ENCODE results near the gene QRICH2.

QRICH2 gene

DNA sequence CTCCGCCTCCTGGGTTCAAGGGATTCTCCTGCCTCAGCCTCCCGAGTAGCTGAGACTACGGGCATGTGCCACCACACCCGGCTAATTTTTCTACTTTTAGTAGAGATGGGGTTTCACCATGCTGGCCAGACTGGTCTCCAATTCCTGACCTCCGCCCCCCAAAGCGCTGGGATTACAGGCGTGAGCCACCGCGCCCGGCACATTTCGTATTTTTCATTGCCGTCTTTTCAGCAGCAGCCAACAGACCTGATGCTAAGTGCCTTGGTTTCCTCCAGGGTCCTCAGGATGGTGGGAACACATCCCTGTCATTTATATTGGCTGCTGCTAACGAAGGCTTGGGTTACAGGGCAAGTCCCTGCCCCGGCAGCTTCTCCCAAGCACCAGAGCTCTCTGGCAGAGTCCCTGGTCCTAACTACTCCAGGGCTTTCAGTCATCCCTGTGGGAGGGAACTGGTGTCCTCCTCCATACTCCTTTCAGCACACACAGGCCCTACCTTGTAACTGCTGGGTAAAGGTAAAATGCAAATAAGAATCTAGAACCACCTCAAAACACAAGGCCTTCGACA lies 66.3 kb downstream of the QRICH2 start:
- TF ChIP-seq, protein P1, sequence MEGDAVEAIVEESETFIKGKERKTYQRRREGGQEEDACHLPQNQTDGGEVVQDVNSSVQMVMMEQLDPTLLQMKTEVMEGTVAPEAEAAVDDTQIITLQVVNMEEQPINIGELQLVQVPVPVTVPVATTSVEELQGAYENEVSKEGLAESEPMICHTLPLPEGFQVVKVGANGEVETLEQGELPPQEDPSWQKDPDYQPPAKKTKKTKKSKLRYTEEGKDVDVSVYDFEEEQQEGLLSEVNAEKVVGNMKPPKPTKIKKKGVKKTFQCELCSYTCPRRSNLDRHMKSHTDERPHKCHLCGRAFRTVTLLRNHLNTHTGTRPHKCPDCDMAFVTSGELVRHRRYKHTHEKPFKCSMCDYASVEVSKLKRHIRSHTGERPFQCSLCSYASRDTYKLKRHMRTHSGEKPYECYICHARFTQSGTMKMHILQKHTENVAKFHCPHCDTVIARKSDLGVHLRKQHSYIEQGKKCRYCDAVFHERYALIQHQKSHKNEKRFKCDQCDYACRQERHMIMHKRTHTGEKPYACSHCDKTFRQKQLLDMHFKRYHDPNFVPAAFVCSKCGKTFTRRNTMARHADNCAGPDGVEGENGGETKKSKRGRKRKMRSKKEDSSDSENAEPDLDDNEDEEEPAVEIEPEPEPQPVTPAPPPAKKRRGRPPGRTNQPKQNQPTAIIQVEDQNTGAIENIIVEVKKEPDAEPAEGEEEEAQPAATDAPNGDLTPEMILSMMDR (conservative IDR thresholded peaks at IDR 0.05): no peak
- peak overlapping the region; percentile 79 for H3K27ac ChIP-seq

GRCh38 chr17:76241204-76241538 lies 66.9 kb downstream of the QRICH2 start:
- TF ChIP-seq, protein P1 (conservative IDR thresholded peaks at IDR 0.05): no peak
- peak overlapping the region; percentile 79 for H3K27ac ChIP-seq

DNA sequence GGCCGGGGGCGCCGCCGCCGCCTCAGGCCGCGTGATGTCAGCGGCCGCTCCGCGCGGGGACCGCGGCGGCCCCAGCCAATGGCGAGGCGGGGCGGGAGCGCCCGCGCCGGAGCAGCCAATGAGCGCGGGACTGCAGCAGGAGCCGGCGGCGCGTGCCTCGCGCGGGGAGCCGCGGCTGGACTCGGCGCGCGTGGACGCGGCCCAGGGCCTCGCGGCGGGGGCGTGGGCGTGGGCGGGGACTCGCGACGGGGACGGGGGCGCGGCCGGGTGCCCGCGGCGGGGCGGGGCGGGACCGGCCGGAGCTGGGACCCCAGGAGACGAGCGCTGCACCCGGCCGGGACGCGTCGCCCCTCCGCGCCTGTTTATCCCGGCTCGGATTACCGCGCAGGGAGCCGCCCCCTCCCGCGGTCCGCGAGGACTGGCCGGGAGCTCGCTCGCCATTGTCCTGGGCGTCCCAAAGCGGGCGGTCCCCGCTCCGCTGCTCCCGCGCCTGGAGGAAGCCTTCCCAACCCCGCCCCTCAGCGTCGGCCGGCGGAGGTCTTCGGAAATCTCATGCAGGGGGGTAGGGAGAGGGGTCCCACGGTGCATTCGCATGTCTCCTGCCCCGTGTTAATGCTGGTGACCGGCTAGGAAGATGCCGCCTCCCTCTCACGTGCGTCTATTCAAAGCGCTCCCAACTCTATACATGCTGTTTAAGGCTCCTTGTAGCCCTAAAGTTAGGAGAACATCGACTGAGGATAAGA lies 67.4 kb downstream of the QRICH2 start, which contains the start of gene RNF157:
Gene RNF157 (minus strand): TSS at position 33 of the 743 bp plus-strand sequence. CDS start 253 bp downstream, outside the sequence.
- TF ChIP-seq, protein P1 (conservative IDR thresholded peaks at IDR 0.05): no peak
- peak within 1 kb of the TSS; percentile 79 for H3K27ac ChIP-seq

DNA sequence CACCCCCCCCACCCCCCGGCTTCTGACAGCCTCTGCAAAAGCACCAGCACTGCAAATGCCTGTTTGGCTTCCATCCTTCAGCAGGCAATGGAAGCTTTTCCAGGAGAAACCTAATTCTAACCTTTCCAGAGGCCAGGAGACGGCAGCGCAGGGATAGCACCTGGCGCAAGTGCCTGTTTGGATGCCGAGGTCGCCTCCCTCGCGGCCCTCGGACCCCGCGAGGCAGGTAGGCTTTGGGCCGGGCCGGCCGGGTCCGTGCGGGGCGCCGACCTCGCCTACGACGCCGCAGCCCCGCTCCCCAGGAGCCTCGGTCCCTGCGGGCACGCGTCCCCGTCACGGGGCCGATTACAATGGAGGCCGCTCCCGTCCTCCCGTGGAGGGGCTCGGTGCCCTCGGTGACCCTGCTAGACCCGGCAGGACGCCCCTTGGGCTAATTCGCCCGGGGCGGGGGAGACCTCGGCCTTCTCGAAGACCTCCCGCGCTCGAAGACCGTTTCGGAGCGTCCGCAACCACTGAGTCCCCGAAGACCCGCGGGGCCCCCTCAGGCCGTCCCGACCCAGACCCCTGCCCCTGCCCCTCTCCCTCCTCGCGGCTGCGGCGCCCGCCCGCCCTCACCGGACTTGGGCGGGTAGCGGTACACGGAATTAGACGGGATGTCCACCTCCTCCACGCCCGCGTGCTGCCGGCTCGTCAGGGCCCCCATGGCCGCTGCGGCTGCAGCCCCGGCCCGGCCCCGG lies 68.4 kb downstream of the QRICH2 start:
- peak overlapping the region; percentile 79 for H3K27ac ChIP-seq
- TF ChIP-seq, protein P1 (conservative IDR thresholded peaks at IDR 0.05): no peak

DNA sequence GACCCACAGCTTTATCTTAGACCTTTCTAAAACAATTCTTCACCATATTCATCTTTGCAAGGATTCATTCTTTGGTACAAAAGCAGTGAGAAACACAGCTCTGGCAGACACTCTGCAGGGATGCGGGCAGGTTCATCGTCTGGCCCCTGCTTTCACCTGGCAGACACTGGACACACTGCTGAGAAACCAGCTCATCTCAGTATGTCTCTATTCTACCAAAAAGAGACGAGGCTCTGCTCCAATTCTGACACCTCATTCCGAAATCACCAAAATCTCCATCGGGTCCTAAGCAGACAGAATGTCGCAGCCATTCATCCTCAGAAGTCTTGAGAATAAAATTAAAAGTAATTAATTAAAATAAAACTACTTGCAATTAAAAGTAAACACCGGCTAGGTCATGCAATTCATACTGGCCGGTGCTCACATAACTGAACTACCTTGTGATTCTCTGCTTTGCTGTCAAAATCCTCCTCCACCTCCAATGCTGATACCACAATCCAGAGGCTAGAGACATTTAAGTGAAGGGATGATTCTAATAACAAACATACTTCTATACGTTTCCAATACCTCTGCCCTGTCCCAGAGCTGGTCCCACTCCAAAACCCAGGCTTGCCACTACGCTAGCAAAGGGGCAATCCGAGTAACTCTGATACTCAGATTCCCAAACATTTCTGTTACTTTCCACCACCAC lies 69.1 kb downstream of the QRICH2 start:
- H3K27ac ChIP-seq: peak overlapping the region; percentile 79

GRCh38 chr17:76237859-76238313 lies 70.2 kb downstream of the QRICH2 start:
- TF ChIP-seq, protein P1 (conservative IDR thresholded peaks at IDR 0.05): no peak
- H3K27ac ChIP-seq: no peak overlapping the region

More for the DNA sequence above, 69.1 kb downstream of the QRICH2 start:
- TF ChIP-seq, protein P1 (conservative IDR thresholded peaks at IDR 0.05): no peak

DNA sequence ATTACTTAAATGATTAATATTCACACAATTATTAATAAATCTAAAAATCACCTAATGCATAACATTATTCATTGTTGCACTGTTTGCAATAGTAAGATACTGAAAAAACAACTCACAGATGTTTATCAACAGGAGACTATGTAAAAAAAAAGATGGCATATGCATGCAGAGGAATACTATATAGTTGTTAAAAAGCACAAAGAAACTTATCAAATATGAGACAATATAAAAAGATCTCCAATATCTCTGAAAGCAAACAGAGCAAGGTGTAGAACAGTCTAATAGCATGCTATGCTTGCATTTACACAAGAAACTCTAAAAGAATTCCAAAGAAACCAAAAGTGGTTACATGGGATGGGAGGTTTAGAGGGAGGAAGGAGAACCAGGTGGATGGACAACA lies 71.5 kb downstream of the QRICH2 start:
- TF ChIP-seq, protein P1 (conservative IDR thresholded peaks at IDR 0.05): no peak
- H3K27ac ChIP-seq: no peak overlapping the region

Measured in VCaP (cell line).